Hematopoietic multipotent progenitor cell treated with erythropoietin and hydrocortisone succinate and interleukin-3 and kit ligand, for 15 days (in vitro differentiated cells): Measurements from ENCODE around the gene JUP.

Experiments used
- DNase-seq: peaks from one replicate; pipeline ENCODE4 v3.0.0-alpha.2; 2015; ENCODE audit warnings: low spot score

Gene JUP

GRCh38 chr17:41723801-41724475 lies 62.6 kb downstream of the JUP start:
- DNase-seq = no peak

GRCh38 chr17:41722231-41722630 lies 64.3 kb downstream of the JUP start:
- no peak for DNase-seq

GRCh38 chr17:41718287-41718645 lies 68.2 kb downstream of the JUP start:
- no peak for DNase-seq

- no peak for DNase-seq
Measured at GRCh38 chr17:41717408-41718286, 68.9 kb downstream of the JUP start.

- no peak for DNase-seq
Measured at GRCh38 chr17:41711669-41712400, 74.7 kb downstream of the JUP start, which contains the start of gene GAST. Gene GAST, plus strand, starts transcription at chr17:41712331. Its CDS starts 3,106 bp downstream, at chr17:41715437.

GRCh38 chr17:41710472-41711090 lies 75.9 kb downstream of the JUP start:
- DNase-seq = no peak

- no peak for DNase-seq
Measured at GRCh38 chr17:41707803-41708669, 78.5 kb downstream of the JUP start.

GRCh38 chr17:41705271-41705991 lies 81.1 kb downstream of the JUP start:
- DNase-seq = no peak
